ENCODE data around the gene ERC2. TPM values are rescaled to one million over a fixed set of nuclear protein-coding genes. Genes with fewer than 3 reads are reported as not detected.

Gene ERC2
- total and polyA plus RNA-seq, 2 of the 13 experiments (the other 11 are each of a cell fraction or from before 2014, with no cell fraction given): 0.16 to 0.22 TPM

DNA sequence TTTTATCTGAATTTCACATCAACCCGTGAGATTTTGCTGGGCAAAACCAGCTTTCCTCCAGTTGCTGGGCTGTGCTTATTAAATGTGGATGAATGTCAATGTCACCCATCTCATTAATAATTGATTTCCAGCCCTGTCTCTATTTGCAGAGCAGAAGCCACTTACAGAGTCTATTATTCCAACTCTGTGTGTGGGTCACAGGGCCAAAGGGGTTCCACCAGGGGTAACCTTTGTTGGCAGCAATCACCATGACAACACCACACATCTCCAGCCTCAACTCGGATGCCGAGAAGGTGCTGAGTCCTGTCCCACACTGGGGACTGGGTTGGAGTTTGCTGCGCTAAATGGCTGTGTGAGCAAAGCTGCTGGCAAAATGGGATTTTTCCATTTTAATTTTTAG is 930.1 kb downstream of the ERC2 start:
- Histone ChIP-seq H3K9ac (ENCODE audit: insufficient read depth, low read depth, low read length) (no peak overlapping the region), H3K4me3 (replicated peaks in 1 of 3; ENCODE audit: insufficient read depth in 1 of 3, low read depth in 2 of 3, low read length in 3 of 3) (no peak overlapping the region), H3K4me2 (ENCODE audit: low read depth, low read length) (no peak overlapping the region), H3K9me3 (ENCODE audit: low read length) (no peaks in the 10 kb centered on the region), H3K27me3 (ENCODE audit: control insufficient read depth in 1 of 2, insufficient read depth in 2 of 2, low read length in 2 of 2) (no peaks in the 10 kb centered on the region; a peak in 1 of 5 replicates), H4K20me1 (ENCODE audit: insufficient read depth, low read length) (no peaks in the 10 kb centered on the region), H3K36me3 (replicated peaks in 1 of 2; ENCODE audit: control insufficient read depth in 1 of 2, insufficient read depth in 2 of 2, low read length in 2 of 2) (no peaks in the 10 kb centered on the region), H3K4me1 (ENCODE audit: insufficient read depth, low read length) (no peaks in the 10 kb centered on the region), H3K27ac (ENCODE audit: extremely low read length, insufficient read depth, low read length) (no peak overlapping the region), H3K79me2 (ENCODE audit: insufficient read depth, low read length) (no peaks in the 10 kb centered on the region), H2AFZ (ENCODE audit: low read length) (no peak overlapping the region)
- ChIA-PET POLR2A (no interaction called here), CTCF (ENCODE audit: low intra/inter-chr PET ratio, low total read pairs) (no interaction called here)
- DNase-seq (ENCODE audit: low spot score) (no peak), FAIRE-seq (no peak), ATAC-seq (no peak)
- in situ Hi-C loops (cut with HindIII; ENCODE audit: extremely low pct_ligation_motif_present, low pct_unique_long_range_greater_than_20kb): no loop called here
- TF ChIP-seq, protein P1, sequence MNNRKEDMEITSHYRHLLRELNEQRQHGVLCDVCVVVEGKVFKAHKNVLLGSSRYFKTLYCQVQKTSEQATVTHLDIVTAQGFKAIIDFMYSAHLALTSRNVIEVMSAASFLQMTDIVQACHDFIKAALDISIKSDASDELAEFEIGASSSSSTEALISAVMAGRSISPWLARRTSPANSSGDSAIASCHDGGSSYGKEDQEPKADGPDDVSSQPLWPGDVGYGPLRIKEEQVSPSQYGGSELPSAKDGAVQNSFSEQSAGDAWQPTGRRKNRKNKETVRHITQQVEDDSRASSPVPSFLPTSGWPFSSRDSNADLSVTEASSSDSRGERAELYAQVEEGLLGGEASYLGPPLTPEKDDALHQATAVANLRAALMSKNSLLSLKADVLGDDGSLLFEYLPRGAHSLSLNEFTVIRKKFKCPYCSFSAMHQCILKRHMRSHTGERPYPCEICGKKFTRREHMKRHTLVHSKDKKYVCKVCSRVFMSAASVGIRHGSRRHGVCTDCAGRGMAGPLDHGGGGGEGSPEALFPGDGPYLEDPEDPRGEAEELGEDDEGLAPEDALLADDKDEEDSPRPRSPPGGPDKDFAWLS (CRISPR knock-in tag; IDR thresholded peaks at IDR 0.05; ENCODE audit: borderline replicate concordance): no peak
- TF ChIP-seq ZNF256 (CRISPR knock-in tag; conservative IDR thresholded peaks at IDR 0.05) (no peak), PCBP1 (IDR thresholded peaks at IDR 0.05; ENCODE audit: borderline replicate concordance, low read depth, low read length) (no peak), KLF11 (CRISPR knock-in tag; IDR thresholded peaks at IDR 0.05) (no peak), NKX3-1 (CRISPR knock-in tag; IDR thresholded peaks at IDR 0.05) (no peak), DNMT1 (CRISPR knock-in tag; IDR thresholded peaks at IDR 0.05) (no peak), SP1 (IDR thresholded peaks at IDR 0.05) (no peak), SP1 (CRISPR knock-in tag; IDR thresholded peaks at IDR 0.05) (no peak), ZBTB1 (CRISPR knock-in tag; IDR thresholded peaks at IDR 0.05; ENCODE audit: borderline replicate concordance) (no peak), ELF3 (CRISPR knock-in tag; IDR thresholded peaks at IDR 0.05) (no peak), HOXA3 (CRISPR knock-in tag; IDR thresholded peaks at IDR 0.05) (no peak), ZNF317 (CRISPR knock-in tag; IDR thresholded peaks at IDR 0.05) (no peak), REXO4 (CRISPR knock-in tag; IDR thresholded peaks at IDR 0.05; ENCODE audit: borderline replicate concordance) (no peak)
- TF ChIP-seq, protein P2, sequence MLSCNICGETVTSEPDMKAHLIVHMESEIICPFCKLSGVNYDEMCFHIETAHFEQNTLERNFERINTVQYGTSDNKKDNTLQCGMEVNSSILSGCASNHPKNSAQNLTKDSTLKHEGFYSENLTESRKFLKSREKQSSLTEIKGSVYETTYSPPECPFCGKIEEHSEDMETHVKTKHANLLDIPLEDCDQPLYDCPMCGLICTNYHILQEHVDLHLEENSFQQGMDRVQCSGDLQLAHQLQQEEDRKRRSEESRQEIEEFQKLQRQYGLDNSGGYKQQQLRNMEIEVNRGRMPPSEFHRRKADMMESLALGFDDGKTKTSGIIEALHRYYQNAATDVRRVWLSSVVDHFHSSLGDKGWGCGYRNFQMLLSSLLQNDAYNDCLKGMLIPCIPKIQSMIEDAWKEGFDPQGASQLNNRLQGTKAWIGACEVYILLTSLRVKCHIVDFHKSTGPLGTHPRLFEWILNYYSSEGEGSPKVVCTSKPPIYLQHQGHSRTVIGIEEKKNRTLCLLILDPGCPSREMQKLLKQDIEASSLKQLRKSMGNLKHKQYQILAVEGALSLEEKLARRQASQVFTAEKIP (CRISPR knock-in tag; IDR thresholded peaks at IDR 0.05; ENCODE audit: borderline replicate concordance): no peak
- BruUV-seq (replicated peaks): no TSS peak
- WGBS (ENCODE audit: low lambda C conversion rate): 42% methylated on average over 2 of the region's 4 CpGs
- intact Hi-C loops (cut with micrococcal nuclease; ENCODE audit: unreplicated experiment): no loop called here
